HG02885 (cell line): ENCODE data around the gene UMODL1.
A peak's percentile ranks its signal among the peaks of the same experiment; 100 is the strongest.

Experiments used
- ATAC-seq: cut with Tn5 transposase; IDR thresholded peaks from one replicate; pipeline ENCODE4 v1.9.1; 2021; ENCODE audit warnings: mild to moderate bottlenecking; ENCODE audit not compliant: unreplicated experiment, poor library complexity

UMODL1 gene

DNA sequence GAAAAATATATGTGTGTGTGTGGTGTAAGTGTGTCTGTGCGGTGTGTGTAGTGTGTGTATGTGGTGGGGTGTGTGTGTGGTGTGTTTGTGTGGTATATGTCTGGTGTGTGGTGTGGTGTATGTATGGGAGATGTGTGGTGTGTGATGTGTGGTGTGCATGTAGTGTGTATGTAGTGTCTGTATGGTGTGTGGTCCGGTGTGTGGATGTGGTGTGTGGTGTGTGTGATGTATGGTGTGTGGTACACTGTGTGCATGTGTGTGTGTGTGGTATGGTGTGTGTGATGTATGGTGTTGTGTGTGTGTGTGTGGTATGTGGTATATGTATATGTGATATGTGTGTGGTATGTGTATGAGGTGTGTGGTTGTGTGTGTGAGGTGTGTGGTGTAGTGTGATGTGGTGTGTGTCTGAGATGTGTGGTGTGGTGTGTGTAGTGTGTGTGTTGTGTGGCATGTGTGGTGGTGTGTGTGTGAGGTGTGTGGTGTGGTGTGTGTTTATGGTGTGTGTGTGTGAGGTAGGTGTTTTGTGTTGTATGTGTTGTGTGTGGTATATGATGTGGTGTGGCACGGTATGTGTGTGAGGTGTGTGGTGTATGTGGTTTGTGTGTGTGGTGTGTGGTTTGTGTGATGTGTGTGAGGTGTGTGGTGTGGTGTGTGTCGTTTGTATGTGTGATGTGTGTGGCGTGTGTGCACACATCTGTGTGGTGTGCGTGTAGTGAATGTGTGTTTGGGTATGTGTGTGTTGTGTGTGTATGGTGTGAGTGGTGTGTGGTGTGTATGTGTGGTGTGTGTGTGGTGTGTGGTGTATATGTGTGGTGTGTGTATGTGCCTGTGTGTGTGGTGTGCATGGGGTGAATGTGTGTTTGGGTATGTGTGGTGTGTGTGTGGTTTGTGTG, 112.5 kb downstream of the UMODL1 start:
- no peak for ATAC-seq

DNA sequence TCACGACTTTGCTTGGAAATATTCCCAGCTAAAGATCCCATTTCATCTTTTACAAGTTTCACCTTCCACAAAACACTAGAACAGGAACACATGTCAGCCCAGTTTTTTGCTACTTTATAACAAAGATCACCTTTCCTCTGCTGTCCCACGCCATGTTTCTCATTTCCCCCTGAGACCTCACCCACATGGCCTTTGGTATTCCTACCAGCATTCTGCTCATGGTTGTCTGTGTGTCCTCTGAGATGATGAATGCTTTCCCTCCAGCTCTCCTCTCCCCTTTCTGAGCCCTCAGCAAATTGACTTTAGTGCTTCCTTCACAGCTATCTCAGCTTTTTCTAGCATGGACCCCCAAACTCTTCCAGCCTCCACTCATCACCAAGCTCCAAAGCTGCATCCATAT, 115.5 kb downstream of the UMODL1 start:
- ATAC-seq, result no peak

DNA sequence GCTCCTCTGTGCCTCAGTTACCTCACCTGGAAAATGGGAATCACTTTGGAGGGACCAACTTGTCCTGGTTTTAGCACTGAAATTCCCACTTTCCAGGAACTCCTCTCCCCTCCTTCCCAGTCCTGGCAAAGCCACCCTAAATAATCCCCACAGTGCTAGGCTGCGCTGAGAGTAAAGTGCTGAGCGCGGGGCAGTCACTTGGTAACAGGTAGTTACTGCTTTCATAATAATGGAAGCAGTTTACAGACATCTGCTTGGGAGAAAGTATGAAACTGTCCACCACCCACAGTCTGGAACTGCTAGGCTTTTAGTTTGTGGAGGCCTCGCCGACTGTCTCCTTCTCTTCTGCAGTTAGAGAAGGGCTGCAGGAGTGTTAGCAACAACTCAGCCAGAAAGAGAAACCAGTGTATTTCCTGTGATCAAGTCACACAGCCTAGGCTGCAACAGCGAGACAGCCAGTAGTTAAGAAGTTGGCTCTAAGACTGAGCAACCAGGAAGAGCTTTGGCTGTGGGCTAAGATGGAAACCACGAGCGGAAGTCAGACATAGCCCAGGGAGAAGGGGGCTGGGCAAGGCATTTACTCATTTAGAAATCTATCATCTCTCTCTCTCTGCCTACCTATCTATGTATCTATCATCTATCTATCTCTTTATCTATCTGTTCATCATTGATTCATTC, 117.0 kb downstream of the UMODL1 start:
- ATAC-seq, result peak; percentile 97

DNA sequence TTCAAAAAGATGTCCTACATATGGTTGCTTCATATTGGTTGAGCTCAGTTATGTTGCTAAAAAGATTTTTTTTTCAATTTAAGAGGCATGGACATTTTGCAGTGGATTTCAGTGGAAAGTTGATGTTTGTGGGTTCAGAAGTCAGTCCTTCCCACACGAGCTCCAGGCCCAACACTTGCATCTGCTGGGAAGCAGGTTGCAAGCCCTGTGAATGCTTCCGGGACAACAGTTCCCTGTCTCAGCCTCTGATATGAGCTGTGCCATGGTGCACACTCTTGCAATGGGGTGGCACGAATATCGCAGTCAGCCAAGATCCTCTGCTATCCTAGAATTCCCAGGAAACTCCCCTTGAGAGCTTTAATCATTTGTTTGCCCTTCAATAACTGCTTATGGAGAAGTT, 117.5 kb downstream of the UMODL1 start:
- ATAC-seq, result no peak

DNA sequence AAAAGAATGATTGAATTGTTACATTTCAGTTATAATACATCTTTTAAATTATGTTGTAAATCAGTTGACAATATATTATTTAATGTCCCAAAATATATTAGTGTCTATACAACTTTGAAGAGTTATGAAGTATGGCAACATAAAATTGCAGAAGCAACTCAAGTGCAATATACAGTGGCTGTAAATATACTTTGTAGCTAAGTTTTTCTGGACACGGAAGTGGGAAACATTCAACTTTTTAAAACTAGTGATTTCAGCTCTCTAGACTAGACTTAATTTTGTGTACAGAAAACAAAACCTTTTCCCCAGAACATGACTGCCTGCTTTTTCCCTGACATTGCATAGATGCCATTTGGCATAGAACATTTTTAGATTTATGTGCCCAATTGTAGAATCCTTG, 118.3 kb downstream of the UMODL1 start:
- no peak for ATAC-seq

DNA sequence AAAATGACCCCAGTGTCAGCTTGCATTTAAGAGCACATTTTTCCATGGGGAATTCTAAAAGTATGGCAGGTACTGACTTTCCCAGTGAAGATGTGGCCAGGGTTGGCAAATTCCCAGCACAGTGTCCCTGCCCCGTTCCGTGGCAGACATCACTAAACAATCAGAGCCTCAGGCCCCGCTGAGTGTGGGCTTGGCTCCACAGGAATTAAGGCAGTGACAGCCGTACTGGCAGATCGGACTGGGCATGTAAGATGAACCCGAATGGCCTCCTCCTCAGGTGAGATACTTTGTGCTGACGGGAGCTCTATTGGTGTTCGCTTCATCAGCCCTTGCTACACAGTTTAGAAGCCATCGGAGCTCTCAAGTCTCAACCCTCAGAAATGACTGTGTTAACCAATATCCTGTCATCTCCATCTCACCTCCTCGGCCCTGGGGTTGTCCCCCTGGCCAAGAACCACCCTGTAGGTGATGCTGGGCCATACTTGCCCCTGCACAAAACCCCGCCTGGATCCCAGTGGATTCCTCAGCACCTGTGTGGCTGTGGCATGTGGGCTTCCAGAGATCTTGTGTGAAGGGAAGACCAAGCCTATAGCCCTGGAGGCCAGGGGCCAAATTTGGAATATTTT, 118.9 kb downstream of the UMODL1 start:
- no peak for ATAC-seq

DNA sequence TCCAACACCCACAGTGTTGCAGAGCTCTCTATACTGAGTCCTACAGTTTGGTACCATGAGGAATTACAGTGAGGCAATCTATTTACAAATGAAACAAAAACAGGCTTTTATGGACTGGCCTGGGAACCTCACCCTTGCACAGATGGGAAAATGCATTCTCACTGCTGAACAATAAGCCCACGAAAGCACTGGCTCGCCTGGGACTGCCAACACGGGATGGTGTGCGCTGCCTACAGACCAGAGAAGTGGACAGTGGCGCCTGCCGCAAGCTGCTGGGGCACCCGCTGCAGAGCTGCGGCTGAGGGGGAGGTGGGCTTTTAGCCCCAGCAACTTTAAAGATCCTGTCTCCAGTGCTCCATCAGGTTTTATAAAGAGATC, 119.4 kb downstream of the UMODL1 start:
- no peak for ATAC-seq

DNA sequence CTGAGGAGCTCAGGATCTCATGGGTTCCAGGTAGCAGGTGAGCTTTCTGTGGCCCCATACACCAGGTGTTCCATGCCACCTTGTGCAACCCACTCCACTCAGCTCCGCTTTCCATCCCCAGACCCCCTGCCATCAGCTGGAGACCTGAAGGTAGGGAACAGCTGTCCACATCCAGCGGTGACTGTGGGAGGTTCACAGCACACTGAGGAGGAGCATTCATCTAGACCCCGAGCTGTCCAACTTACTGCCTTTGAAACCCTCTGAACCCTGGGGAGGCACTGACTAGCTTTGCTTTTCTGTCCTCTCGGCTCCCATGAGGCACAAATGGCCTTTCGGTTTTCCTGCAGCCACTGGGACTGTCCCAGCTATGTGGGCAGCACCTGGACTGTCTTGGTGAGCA, 119.9 kb downstream of the UMODL1 start:
- no peak for ATAC-seq

DNA sequence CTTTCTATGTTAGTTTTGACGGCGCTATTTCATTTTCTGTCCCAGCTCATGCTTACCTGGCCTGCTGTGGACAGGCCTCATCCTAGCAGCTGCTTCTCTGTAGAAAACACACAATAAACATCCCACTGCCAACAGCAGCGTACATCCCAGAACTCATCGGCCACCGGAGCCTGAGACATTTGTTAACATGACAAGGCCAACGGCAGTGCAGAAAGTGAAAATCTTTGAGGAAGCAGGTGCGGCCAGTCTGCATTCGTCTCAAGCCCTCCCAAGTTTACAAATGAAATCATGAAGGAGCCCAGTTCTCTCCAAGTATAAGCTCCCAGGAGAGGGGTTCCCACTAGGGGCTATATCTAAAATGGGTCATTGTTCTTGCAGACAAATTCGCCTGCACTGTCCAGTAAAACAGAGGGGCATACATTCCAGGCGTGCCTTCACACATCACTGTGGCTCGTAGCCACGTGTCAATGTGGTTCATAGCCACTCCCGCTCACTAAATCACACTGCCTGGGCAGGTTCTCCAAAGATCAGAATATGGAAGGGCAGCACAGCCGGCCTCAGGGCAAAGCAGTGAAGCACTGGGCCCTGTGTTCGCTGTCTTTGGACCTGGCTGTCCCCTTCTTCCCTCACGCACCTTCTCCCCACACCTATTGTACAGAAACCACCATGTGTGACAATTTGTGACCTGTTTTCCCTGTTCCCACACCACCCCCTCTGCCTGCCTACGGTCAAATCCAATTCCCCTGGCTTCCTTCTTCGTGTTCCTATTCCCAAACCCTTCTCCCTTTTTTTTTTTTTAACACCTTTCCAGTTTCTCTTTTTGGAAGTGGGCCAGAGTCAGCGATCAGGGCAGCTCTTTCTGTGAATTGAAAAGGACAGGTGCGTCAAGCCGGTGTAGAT, 120.8 kb downstream of the UMODL1 start:
- no peak for ATAC-seq
